OCI-LY3 (cell line): ENCODE data around the gene C2CD4D.

Experiments used
- H2AFZ ChIP-seq: fragments of 200-600, 300-600 bp; shearing (Covaris generic); 2 replicates; pipeline ENCODE4 v1.6.0; 2014; ENCODE audit warnings: antibody characterized with exemption, low read depth, low read length
- H3K27ac ChIP-seq: fragments of 200-600, 300-600 bp; sonication (generic); 2 replicates; pipeline ENCODE4 v1.5.1; 2014; ENCODE audit warnings: mild to moderate bottlenecking, low read length, moderate library complexity, mixed read lengths
- H3K27me3 ChIP-seq: fragments of 200-600, 300-600 bp; sonication (generic); 2 replicates; pipeline ENCODE4 v1.6.1; 2014; ENCODE audit warnings: low read depth, low read length, mixed read lengths
- H3K36me3 ChIP-seq: fragments of 200-600, 300-600 bp; sonication (generic); replicated peaks from 2 replicates; pipeline ENCODE3; 2014; ENCODE audit warnings: low read depth, low read length, mixed read lengths
- H3K4me1 ChIP-seq: fragments of 300-600, 200-600 bp; sonication (generic); 2 replicates; pipeline ENCODE4 v1.6.1; 2014; ENCODE audit warnings: low read length, mixed read lengths
- H3K4me2 ChIP-seq: fragments of 200-600, 300-600 bp; sonication (generic); 2 replicates; pipeline ENCODE4 v1.6.1; 2014; ENCODE audit warnings: low read length, mixed read lengths
- H3K4me3 ChIP-seq: fragments of 300-600, 200-600 bp; sonication (generic); 2 replicates; pipeline ENCODE4 v1.5.1; 2014; ENCODE audit warnings: antibody characterized with exemption, mild to moderate bottlenecking, low read length, moderate library complexity
- H3K79me2 ChIP-seq: fragments of 300-600, 200-600 bp; shearing (Covaris generic); 2 replicates; pipeline ENCODE4 v1.6.1; 2014; ENCODE audit warnings: mild to moderate bottlenecking, low read length, mixed read lengths
- H3K9ac ChIP-seq: fragments of 300-600, 200-600 bp; shearing (Covaris generic); 2 replicates; pipeline ENCODE4 v1.6.0; 2014; ENCODE audit warnings: mild to moderate bottlenecking, low read length, moderate library complexity
- H3K9me3 ChIP-seq: fragments of 200-600, 300-600 bp; shearing (Covaris generic); 2 replicates; pipeline ENCODE4 v1.6.1; 2014; ENCODE audit warnings: low read length, mixed read lengths; ENCODE audit not compliant: insufficient read depth
- H4K20me1 ChIP-seq: fragments of 200-600, 300-600 bp; sonication (generic); 2 replicates; pipeline ENCODE4 v1.6.1; 2016; ENCODE audit warnings: low read length, mixed read lengths; ENCODE audit not compliant: insufficient read depth
- EZH2phosphoT487 ChIP-seq: fragments of 200-600 bp; shearing (Covaris generic); IDR thresholded peaks from 2 replicates; pipeline ENCODE4 v1.6.1; 2018; ENCODE audit warnings: antibody characterized with exemption, mixed run types, low read depth
- TF ChIP-seq, protein P1 (sequence below): fragments of 200-600, 300-600 bp; sonication (generic); IDR thresholded peaks from 2 replicates; pipeline ENCODE4 v1.5.1; 2014; ENCODE audit warnings: antibody characterized with exemption, low read length, low read depth

C2CD4D gene

DNA sequence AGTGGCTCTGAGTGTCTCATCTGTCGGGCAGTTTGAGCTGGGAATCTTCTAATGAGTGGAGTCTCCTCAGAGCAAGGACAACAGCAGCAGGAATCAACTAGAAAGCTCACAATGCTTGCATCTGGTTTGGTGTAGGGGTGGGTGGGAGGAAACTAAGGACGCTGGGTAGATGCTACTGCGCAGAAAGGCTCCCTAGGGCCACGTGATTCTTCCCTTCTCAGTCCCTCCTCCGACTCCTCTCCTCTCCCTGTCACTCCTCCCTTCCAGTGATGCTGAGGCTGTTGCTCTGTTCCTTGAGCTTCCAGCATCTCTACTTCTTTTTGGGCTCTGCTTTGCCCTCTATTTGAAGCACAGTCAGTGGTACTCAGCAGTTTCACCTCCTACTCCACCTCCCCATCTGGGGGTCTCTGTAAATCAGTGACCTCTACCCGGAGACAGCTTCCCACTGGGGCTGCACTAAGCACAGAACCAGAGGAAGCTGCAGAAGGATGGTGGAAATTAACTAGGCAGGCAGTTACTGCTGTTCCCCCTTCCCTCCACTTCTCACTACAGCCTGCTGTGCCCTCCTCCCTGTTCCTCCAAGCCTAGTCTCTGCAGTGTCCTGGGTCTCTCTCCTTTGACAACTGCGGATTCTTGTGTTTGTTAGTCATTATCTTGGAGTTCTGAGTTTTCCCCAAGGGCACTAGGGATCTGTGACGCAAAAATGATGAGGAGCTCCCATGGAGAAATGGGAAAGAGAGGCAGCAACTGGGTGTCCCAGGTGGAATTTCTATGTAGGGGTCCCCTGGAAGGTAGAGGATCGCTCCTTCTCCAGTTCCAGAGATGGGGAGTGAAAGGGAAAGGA lies 40.2 kb downstream of the C2CD4D start:
- H4K20me1 ChIP-seq, result no peaks in the 10 kb centered on the region
- no peaks in the 10 kb centered on the region for H3K36me3 ChIP-seq
- TF ChIP-seq EZH2phosphoT487, result no peak
- TF ChIP-seq, protein P1, sequence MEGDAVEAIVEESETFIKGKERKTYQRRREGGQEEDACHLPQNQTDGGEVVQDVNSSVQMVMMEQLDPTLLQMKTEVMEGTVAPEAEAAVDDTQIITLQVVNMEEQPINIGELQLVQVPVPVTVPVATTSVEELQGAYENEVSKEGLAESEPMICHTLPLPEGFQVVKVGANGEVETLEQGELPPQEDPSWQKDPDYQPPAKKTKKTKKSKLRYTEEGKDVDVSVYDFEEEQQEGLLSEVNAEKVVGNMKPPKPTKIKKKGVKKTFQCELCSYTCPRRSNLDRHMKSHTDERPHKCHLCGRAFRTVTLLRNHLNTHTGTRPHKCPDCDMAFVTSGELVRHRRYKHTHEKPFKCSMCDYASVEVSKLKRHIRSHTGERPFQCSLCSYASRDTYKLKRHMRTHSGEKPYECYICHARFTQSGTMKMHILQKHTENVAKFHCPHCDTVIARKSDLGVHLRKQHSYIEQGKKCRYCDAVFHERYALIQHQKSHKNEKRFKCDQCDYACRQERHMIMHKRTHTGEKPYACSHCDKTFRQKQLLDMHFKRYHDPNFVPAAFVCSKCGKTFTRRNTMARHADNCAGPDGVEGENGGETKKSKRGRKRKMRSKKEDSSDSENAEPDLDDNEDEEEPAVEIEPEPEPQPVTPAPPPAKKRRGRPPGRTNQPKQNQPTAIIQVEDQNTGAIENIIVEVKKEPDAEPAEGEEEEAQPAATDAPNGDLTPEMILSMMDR, result no peak
- no peak overlapping the region for H3K9ac ChIP-seq
- no peak overlapping the region for H3K27ac ChIP-seq
- H3K4me2 ChIP-seq, result no peak overlapping the region
- no peaks in the 10 kb centered on the region for H3K79me2 ChIP-seq
- H3K4me3 ChIP-seq, result no peak overlapping the region
- H2AFZ ChIP-seq, result no peak overlapping the region
- H3K4me1 ChIP-seq, result peaks cover 2% of the 10 kb centered on the region; the same call in 1 of the 2 replicates
- no peaks in the 10 kb centered on the region for H3K9me3 ChIP-seq
- peaks cover 53% of the 10 kb centered on the region for H3K27me3 ChIP-seq

DNA sequence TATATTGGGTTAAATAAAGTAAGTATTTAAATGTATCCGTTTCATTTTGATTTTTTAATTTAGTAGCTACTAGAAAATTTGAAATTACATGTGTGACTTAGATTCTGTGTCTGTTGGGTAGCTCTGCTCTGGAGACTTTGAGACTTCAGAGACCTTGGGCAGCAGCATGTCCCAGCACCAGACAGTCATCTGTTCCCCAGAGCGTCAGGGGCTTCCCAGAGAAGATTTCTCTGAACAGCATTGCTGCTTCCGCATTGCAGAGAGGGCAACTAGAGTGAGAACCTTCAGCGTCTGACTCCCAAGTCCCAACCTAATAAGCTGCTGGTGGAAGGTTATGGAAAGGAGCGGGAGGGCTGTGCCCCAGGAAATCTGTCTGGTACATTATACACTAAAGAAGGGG lies 41.0 kb downstream of the C2CD4D start:
- no peak overlapping the region for H3K27ac ChIP-seq
- H2AFZ ChIP-seq, result no peak overlapping the region
- no peaks in the 10 kb centered on the region for H3K79me2 ChIP-seq
- no peaks in the 10 kb centered on the region for H3K9me3 ChIP-seq
- peaks cover 45% of the 10 kb centered on the region for H3K27me3 ChIP-seq
- no peaks in the 10 kb centered on the region for H4K20me1 ChIP-seq
- H3K4me2 ChIP-seq, result no peak overlapping the region
- TF ChIP-seq, protein P1, result no peak
- TF ChIP-seq EZH2phosphoT487, result no peak
- H3K36me3 ChIP-seq, result no peaks in the 10 kb centered on the region
- no peak overlapping the region for H3K4me3 ChIP-seq
- H3K4me1 ChIP-seq, result no peaks in the 10 kb centered on the region
- no peak overlapping the region for H3K9ac ChIP-seq

DNA sequence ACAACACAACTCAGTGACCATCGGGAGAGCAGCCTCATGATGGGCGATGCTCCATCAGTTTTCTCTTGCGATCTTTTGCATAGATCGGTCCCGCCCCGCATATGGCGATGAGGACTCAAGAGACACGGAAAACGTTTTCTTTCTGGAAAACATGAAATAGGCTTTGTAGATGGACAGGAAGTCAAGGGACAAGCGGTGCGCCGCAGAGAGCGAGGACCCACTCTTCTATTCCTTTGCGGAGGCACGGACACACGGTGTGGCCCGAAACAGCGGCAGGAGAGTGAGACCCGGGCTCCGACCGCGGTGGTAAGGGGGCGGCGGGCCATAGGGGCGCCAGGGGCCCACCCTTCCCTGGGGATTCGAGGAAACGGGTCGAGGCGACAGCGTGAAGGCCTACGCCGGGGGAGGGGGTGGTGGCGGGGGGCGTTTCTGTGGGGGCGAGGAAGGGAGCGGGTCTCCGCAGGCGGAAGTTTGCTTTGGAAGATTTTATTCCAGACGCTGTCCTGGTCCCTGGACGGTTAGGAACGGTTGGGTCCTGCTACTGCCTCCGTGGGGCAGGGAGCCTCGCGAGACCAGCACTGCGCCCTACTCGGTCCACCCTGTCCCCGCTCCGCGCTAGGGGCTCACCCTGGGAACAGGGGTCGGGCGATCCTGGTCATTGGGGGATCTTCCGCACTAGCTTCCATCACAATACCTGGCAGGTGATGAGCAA lies 48.5 kb downstream of the C2CD4D start:
- Histone ChIP-seq H3K4me2 (peak overlapping the region; percentile 85), H4K20me1 (no peaks in the 10 kb centered on the region), H3K27ac (no peak overlapping the region), H2AFZ (peak overlapping the region; percentile 99), H3K9me3 (no peaks in the 10 kb centered on the region), H3K27me3 (no peaks in the 10 kb centered on the region), H3K4me1 (peaks cover 5% of the 10 kb centered on the region), H3K4me3 (peak overlapping the region; percentile 88), H3K79me2 (no peaks in the 10 kb centered on the region), H3K36me3 (no peaks in the 10 kb centered on the region), H3K9ac (peak overlapping the region; percentile 54)
- TF ChIP-seq EZH2phosphoT487, result no peak
- TF ChIP-seq, protein P1, result no peak
